NCI-H2171 treated with DMSO at 0.1 percent for 48 hours (cell line): ENCODE data around the gene MAGIX.

Experiments used
- DNase-seq: peaks from one replicate; lab custom pipeline; 2025; lab: John Stamatoyannopoulos, UW

The MAGIX gene

DNA sequence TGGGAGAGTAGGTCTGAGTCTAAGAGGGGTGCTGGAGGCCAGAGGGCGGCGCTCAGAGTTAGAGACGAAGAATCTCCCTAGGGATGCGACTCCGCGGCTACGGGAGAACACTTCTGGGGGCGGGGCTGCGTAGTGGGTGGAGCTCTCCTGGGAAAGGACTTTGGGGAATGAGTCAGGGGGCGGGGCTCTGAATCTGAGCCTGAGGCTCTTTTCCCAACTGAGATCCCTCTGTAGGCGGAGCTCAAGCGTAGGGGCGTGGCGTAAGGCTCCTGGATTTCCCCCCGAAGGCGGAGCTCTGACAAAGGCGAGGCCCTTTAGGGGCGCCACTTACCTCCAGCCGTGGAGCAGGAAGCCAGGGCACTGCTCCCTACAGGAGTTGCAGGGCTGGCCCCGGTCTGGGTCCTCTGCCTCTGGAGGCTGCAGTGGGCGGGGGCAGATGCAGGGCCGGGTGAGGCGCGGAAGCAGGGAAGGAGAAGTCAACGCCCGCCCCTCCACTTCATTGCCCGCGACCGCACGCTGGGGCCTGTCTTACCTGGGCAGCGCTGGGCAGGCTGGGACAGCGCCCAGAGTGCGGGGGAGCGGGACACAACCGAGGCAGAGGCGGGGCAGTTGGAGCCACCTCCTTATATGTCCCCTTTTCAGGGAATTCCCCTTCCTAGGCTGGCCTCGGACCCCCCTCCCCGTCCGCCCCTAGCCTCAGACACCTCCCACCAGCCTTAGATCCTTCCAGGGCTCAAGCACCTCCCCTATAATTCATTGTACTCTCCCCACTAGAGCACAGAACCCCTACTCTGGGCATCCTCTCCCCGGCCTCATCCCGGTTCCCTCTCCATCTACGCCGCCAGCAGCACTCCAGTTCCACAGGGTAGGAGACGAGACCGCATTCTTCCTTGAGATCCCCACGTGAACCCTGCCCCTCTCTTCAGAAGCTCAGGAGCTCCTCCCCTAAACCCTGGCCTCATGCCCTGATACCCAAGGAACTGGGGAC lies 22.0 kb downstream of the MAGIX start:
- peak; percentile 91 for DNase-seq

DNA sequence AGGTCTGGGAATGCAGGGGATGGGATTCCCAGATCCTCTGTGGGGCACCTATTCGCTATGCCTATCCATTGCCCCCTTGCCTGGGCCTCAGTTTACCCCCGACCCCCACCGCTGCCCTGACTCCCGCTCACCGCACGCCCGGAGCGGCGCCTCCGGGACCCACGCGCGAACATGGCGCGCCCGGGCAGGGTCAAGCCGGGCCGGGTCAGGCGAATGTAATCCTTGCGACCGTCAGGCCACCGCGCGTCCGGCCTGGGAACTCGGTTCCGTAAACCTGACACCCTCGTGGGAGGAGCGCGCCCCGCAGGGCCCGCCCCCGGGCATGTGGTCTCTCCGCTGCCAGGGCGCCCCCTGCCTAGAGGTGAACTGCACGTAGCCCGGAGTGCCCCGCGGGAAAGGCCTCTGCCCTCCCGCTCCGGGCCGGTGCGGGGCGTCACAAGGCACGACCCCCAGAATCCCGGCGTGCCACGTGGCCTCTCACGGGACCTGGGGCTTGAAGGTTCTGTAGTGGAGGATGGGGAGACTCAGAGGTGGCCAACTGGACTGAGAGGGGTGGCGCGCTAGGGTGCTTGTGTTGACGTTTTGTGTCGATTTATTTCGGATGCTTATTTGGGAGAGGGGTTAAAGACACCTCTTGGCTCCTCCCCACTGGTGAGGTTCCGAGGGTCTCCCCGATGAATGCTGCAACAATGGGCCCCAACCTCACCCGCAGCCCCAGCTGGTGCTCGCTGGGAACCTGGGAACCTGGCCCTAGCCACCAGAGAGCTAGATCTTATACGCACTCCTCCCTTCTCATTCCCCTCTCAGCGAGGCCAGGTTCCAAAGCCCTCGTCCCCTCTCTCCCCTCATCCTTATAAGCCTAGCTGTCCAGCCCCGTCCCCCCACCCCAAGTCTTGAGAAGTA lies 23.8 kb downstream of the MAGIX start, which contains the start of gene PRICKLE3:
Gene PRICKLE3 (minus strand): TSS at position 249 of the 903 bp plus-strand sequence. CDS start 76 bp downstream, at position 173.
- DNase-seq: peak; percentile 52

DNA sequence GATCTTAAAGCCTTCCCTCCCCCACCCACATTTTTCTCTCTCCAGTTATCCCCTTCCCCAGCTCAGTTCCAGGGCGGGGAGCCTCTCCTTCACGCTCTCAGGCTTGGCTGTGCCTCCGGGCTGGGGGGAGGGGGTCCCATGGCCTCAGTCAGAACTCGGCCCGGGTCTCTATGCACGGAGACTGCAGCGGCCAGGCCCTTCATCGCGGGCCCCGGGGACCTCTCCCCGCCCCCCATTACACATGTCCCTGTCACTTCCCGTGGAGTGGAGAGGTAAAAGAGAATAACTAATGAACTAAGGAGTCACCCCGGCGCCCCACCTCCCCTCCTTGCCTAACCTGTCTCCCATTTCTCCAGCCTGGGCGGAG lies 24.5 kb downstream of the MAGIX start:
- DNase-seq: no peak

DNA sequence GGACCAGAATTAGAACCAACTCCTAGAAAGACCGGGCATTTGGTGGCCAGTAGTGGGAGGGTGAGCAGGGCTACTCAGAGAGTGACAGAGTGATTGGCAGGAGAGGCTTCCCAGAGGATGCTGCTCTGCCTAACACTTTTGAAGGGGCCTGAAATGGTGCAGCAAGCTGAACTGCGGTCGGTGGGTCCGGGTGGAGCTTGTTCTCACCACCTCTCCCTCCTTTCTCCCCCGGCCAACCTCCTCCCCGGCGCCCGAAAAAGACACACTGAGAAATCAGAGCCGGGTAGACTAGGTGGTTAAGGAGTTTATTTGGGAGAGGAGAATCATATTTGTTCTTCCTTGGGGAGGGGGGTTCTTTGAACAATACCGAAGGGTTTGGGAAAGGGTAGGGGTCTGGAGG lies 25.0 kb downstream of the MAGIX start:
- no peak for DNase-seq

DNA sequence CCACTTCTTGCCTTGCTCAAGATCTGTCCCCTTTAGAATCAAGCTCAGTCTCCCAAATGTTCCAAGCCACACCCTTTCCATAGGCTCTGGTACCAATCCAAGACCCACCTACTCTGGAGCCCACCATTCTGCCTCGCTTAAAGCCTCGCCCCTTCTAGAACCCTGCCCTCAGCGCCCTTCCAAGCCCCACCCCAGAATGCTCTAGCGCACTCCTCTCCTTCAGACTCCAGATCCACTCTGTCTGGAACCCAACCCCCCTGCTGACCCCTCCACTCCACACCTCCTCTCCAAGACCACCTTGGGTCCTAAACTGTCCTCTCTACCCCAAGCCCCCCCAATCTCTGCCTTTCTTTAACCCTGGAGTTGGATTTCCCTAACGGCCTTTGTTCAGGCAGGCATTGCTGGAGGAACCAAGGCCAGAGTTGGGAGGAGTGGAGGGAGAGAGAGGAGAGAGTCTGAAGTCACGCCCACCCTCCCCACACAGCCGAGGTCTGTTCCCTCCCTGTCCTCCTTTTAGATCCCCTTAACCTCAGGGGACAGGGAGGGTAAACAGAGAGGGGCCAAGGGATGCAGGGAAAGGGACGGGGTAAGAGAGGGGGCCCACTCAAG lies 26.0 kb downstream of the MAGIX start:
- no peak for DNase-seq

DNA sequence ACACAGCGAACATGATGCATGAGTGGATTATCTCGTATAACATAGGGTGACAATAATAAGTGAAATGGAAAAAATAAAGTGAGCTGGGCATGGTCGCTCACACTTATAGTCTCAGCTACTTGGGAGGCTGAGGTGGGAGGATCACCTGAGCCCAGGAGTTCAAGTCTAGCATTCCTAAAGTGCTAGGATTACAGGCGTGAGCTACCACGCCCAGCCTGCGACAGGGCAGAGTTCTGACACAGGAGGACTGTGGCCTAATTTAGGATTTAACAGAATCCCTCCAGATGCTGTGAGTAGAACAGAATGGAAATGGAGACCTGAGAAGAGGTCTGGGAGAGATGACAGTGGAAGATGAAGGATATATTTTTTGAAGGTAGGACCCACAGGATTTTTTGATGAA lies 27.0 kb downstream of the MAGIX start:
- no peak for DNase-seq

DNA sequence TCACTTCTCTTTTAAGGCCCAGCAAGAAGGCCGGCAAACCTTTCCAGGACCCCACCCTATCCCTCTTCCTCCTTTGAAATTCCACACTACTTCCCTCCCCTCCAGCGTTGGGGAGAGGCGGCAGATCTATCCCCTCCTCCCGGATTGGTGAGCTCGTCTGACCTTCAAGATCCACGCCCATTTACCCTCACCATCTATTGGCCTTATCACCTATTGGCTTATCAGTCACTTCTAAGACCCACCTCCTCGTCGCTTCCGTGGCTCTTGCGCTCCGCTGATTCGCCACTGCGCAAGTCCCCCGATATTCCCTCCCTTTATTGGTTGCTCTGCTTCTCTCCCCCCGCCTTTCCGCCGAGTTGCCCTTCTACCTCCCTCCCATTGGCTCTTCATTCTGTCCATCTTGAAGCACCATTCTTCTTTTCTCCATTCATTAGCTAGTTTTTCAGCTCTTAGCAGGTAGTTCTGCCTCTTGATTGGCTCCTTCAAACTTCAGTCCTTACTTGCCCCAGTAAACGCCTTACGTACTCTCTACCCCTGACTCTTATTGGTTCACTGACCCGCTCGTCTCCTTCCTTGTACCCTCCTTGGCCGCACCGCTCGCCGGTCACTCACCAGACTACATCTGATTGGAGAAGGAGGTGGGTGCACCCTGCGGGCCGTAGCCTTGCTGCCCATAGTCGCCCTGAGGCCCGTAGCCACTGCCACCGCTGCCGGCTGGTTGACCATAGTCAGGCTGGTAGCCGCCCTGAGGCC lies 28.4 kb downstream of the MAGIX start:
- DNase-seq: peak; percentile 99

DNA sequence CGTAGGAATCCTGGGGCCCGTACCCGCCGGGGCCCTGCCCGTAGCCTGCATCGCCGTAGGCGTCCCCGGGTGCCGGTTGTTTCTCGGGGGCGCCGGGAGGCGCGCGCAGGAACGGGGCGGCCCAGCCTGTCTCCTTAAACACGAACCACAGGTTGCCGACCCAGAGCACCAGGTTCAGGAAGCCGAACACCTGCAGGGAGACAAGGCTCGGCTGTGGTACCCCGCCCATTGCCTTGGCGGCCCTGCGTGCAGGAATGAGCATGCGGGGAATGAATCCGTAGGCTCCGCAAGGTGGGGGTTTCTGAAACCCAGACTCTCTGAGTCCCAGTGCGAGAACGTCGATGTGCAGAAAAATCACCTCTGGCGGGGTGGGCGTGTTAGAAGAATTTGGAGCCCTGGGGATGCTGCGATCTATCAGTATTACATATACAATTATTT lies 29.0 kb downstream of the MAGIX start:
- DNase-seq: no peak

DNA sequence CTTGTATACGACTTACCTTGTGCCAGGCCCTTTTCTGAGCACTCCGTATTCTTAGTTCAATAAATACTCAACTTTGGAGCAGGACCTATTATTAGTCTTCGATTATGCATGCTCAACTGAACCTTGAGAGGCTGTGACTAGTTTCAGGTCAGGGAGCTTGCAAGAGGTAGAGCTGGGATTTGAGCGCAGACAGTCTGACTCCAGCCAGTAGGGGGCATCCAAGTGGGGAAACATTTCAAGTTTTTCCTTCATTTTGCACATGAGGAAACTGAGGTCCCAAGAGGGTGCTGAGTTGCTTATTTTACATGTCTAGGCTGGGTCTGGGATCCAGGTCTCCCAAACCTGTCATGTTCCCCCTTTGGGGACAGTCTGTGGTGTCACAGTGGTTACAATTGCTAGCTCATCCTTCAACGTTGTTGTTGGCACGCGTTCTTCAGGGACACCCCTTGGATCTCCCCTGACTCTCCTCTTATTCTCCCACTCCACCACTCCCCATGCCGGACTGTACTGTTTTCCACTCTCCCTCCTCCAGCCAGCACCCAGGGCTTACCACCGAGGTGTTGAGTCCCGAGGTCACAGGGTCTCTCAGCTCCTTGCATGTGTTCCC lies 30.3 kb downstream of the MAGIX start:
- DNase-seq: peak; percentile 19

DNA sequence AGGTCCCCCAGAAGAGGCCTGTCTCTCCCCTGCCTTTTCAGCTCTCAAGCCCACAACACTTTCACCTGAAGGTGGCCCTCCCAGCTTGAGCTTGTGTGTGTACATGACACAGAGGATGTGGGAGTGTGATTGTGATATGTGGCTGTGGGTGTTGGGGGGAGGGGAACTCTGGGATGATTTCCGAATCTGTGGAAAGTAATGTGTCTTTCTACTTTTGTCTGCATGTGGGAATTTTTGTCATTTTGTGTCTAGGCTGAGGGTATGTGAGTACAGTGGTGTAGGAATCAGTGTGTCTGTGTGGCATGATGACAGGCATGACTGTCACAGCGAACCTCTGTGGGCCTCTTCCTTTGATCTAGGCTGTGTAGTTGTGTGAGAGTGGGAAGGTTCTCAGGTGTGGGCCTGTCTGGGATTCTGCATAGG lies 31.0 kb downstream of the MAGIX start:
- no peak for DNase-seq

DNA sequence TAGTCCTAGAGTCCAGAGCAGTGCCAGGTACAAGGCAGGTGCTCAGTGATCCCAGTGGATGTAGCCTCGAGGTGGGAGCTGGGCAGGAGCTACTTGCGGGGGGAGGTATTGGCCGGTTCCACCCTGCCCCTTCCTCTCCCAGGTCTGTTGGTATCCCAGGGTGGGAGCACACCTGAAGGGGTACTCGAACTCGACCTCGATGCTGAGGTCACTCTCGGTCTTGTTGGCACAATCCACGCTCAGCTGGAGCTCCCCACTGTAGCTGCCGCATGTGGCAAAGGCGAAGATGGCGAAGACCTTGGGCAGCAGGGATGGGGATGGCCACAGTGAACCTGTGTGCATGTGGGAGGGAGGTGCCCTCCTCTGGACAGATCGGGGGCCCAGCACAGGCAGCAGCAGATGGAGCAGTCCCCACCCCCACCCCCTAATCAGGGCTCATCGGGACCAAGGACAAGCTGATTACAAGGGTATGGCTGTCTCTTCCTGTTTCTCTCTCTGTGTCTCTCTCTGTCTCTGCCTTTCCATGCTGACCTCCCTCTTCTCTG lies 35.1 kb downstream of the MAGIX start:
- DNase-seq: no peak

DNA sequence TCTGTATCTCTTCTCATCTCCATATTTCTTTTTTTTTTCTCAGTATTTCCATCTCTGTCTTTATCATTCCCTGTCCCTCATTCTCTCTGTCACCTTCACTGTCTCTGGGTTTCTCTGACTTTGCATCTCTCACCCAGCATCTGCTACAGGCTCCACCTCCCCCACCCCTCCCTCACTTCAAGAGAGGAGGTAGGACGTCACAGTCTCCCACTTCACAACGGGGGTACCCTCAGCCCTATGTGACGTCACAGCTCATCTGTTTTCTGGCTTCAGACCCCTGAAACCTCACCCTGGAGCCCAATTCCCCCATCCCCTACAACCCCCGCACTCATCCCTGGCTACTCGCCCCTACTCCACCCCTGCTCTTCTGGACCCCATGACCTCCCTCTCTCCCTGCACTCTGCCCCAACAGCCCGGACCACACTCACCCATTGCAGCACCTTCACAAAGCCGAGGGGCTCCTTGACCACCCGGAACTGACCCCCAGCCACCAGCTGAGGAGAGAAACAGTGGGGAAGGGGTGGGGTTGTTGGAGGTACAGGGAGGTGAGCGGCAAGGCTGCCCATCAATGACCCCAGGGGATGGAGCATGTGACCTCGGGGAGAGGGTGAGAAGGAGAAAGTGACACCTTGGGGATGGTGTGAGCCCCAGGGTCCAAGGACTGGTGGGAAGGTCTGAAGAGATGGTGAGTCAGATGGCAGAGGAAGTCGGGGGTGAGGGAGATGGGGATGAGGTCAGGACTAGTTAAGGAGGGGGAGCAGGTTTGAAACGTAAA lies 36.2 kb downstream of the MAGIX start:
- DNase-seq: no peak

DNA sequence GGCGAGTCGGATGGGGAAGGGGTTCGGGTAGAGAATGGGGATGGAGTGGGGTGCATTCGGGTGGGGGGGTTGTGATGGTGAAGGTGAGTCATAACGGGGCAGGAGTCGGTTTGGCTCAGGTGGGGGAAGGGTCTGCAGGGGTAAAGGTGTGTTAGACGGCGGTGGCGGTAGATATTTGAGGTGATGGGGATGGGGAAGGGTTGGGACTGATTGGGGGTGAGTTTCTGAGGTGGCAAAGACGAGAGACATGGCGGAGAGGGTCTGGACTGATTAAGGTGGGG lies 36.7 kb downstream of the MAGIX start:
- DNase-seq: no peak

DNA sequence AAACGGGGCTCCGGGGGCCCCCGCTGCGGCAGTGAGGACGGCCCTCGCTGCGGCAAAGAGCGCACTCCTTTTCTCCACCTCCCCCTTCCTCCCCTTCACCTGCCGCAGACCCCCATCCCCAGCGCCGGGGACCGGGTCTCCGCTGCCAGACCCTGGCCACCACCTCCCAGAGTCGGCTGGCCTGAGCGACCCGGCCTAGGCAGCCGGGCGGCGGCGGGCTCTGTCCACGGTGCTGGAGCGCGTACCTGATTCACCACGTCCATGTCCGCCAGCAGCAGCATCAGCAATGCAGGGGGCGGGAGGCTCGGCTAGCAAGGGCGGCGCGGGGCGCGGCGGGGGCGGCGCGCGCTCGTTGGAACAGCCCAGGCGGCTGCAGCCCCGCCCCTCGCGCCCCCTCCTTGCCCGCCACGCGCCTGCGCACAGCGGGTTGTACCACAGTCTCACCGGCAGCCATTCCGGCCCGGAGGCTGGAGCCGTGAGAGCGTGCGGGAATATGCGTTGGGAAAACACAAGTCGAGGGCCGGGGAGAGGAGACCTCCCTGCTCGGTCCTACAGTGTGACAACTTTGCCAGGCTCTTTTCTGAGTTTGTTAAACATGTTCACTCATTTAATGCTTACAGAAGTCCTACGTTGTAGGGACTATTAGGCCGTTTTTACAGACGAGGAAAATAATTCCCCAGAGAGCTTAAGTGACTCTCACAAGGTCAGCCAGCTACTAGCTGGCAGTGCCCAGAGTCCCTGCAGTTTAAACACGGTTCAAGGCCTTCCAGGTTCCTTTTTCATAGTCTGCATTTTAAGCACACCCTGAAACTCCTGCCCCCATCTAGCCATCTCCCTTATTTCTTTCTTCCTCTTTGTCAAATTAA lies 37.6 kb downstream of the MAGIX start, which contains the start of gene SYP:
Gene SYP (minus strand): TSS at position 288 of the 866 bp plus-strand sequence. CDS start 7 bp downstream, at position 281.
- peak; percentile 73 for DNase-seq

DNA sequence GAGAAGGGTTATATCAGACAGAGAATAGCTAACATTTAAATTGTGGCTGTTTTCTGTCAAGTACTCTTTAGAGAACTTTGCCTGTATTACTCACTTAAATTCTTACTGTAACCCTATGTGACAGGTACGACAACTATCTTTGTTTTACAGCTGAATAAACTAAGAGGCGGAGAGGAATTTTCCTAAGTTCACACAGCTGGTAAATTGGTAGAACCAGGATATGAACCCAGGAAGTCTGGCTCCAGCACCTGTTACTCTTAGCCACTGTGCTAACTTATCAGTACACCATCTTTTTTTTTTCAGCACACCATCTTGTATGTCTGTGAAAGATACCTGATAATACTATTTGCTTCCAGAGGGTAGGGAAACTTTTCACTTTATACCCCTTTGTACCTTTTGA lies 39.5 kb downstream of the MAGIX start:
- DNase-seq: no peak

DNA sequence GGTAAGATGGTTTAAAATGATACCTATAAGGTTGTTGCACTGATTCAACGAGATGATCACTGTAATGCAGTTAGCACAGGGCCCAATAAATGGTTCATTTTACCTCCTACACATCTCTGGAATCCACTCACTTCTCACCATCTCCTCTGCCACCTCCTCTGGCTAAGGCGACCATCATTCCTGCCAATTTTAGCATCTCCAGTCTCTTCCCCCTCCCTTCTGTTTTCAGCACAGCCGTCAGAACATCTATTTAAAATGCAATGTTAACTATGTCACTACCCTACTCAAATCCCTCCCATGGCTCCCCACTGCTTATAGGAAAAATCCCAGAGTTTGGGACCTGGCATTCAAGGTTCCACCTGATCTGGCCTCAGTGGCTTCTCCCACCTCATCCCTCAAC lies 41.0 kb downstream of the MAGIX start:
- DNase-seq: no peak

DNA sequence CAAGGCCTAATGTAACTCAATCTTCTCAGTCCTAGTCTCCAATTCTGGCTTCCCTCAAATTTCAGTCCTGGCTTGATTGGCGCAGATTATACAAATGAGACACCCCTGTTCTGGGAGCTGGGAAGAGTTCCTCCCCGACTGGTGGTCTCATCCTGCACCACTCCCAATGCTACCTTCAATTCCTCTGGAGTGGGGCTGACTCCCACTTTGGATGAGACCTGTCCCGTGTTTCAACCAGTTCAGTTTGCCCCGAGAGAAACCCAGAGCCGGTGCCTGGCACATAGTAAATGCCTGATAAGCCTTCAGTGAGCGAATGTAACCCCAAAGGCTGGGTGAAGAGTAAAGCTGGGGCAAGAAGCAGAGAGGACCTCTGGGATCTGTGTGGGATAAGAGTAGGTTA lies 41.5 kb downstream of the MAGIX start:
- DNase-seq: no peak

DNA sequence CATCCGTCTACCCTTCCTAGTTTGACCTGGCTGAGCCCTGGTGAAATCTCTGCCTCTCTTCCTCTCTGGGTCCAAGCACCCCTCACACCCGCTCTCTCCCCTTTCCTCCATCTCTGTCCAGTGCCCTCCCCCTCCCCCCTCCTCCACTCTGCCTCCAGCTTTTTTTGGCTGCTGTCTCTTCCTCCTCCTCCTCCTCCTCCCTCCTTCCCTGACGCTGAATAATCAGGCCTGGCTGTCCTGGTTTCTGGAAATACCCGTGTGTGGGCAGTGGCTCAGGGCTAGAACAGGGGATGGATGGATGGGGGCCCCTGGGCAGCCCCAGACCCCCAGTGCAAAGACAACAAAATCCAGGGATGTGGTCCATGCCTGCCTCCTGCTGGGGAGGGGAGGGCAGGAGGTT lies 42.2 kb downstream of the MAGIX start:
- no peak for DNase-seq

DNA sequence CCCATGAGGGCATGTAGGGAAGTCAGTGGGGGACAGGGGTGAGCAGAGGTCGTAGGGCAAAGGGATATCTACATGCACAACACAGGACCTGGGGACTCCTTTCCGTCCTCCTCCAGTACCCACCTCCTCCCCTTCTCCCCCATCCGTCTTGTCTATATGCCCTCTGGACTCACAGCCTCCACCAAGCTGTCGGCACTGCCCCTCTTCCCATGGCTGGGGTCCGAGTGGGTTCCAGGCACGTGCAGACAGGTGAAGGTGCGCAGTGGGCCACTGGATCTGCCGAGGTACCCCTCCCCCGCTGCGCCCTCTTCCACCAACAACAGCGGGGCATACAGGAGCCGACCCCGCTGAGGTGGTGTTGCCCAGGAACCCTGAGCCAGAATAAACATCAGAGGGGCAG lies 42.9 kb downstream of the MAGIX start:
- no peak for DNase-seq
